Activated CD8-positive, alpha-beta memory T cell treated with anti-CD3 and anti-CD28 coated beads for 36 hours (primary cell): Measurements from ENCODE around the gene NTF4. TPM values are rescaled to one million over a fixed set of nuclear protein-coding genes. Genes with fewer than 3 reads are reported as not detected.

Experiments used
- CTCF ChIA-PET: fragments of 350-600 bp; sonication (Branson Sonifier 250); formaldehyde crosslinking; loops from one replicate; lab custom pipeline; 2021; ENCODE audit warnings: antibody characterized with exemption; lab: Charles Lee
- POLR2A ChIA-PET: fragments of 350-600 bp; sonication (Branson Sonifier 250); formaldehyde crosslinking; loops from one replicate; lab custom pipeline; 2021; ENCODE audit warnings: antibody characterized with exemption; lab: Charles Lee
- total RNA-seq, 2 experiments: library from RNA; stranded (reverse); gene quantifications; one replicate each; pipeline ENCODE4 v1.2.3, GENCODE V29; 2021

Gene NTF4, protein sequence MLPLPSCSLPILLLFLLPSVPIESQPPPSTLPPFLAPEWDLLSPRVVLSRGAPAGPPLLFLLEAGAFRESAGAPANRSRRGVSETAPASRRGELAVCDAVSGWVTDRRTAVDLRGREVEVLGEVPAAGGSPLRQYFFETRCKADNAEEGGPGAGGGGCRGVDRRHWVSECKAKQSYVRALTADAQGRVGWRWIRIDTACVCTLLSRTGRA
- total RNA-seq: not detected

DNA sequence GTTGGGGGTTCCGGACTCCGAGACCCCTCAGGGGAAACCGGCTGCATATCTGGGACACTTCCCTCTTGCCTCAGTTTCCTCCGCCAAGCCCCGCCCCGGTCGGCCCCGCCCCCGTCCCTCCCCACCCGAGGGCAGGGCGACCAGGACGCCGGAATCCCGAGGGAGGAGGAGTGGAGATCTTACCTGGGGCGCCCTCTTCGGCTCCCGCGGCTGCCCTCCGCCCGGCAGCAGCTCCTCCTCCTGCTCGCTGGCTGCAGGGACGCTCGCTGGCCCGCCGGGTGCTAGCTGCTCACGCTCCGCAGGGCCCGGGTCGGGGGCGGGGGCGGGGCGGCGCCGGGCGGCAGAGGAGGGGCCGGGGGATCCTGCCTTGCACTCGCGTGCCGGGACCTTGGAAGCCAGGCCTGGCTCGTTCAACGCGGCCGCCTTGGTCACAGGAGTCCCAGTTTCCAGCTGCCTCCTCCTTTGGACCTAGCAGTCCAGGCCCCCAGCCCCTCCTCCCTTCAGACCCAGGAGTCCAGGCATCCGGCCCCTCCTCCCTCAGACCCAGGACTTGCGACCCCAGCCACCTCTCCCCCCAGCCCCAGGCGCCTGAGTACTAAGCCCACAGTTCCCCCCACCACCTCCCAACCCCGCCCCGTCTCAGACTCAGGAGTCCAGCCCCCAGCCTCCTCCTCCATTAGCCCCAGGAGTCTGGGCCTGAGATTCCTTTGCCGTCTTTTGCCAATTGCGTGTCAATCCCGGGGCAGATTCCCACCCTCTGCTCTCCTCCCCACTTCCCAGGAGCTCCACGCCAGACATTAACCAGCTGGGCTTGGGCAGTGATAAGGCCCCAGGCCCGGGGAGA lies at the start of gene NTF4:
Gene NTF4 (minus strand): TSS at position 51 of the 844 bp plus-strand sequence. CDS start 2,821 bp downstream, outside the sequence.
- ChIA-PET CTCF (no interaction called here), POLR2A (no interaction called here)

- POLR2A ChIA-PET: interaction anchor here (0.6 to 1.2 kb wide), 4 partner anchors 13 to 30 kb away, joined by 3 to 5 read pairs (median 4); no protein-coding TSS in a partner anchor
- CTCF ChIA-PET: interaction anchor here (0.6 to 2.3 kb wide), 17 partner anchors 8 to 468 kb away, joined by 3 to 17 read pairs (median 4); partner anchors contain the start of genes CA11 and FTL
Observed at GRCh38 chr19:49113762-49114629, 49.4 kb upstream of the NTF4 start, which contains the start of gene LIN7B. LIN7B (plus strand) TSS chr19:49114370; CDS start chr19:49114405, 35 bp downstream.

DNA sequence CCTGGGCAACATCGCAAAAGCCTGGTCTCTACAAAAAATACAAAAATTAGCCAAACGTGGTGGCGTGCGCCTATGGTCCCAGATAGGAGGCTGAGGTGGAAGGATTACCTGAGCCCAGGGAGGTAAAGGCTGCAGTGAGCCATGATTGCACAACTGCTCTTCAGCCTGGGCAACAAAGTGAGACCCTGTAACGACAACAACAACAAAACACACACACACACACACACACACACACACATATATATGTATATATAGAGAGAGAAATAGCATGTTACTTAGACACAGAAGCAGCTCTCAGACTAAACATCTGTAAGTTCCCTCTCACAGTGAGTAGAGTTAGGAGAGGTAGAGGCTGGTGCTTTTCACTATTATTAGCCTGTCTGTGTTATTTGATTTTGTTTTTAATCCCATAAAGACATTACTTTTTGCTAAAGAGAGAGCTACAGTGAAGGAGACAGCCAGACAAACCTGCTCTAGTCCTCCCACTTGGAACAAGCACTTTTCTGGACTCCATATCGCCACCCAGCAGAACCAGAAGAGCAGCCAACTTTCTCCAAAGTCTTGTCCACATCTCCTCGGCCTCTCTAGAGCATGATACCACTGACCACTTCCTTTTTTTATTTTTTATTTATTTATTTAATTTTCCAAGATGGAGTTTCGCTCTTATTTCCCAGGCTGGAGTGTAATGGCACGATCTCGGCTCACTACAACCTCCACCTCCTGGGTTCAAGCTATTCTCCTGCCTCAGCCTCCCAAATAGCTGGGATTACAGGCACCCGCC lies 46.8 kb upstream of the NTF4 start:
- POLR2A ChIA-PET: interaction anchor here (0.8 kb wide), 1 partner anchor 37 kb away, joined by 3 read pairs; no protein-coding TSS in a partner anchor
- CTCF ChIA-PET: no interaction called here

DNA sequence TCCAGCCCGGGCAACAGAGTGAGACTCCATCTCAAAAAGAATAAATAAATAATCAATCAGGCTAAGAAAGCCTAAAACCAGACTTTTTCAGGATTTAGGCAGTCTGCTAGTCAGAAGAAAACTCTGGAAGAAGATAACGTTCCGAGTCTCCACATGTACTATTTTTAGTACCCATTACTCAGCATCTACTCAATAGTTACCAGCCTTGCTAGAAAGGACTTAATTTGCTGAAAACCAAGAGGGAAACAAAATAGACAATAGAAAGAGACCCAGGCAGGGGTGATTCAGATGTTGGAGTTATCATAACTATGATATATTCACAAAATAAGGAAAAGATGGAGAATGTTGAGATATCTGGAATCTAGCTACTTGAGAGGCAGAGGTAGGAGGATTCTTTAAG lies 45.9 kb upstream of the NTF4 start:
- POLR2A ChIA-PET: interaction anchor here (0.8 kb wide), 1 partner anchor 37 kb away, joined by 3 read pairs; no protein-coding TSS in a partner anchor
- CTCF ChIA-PET: interaction anchor here (0.6 to 0.7 kb wide), 2 partner anchors 20 to 1093 kb away, joined by 3 to 4 read pairs; no protein-coding TSS in a partner anchor

DNA sequence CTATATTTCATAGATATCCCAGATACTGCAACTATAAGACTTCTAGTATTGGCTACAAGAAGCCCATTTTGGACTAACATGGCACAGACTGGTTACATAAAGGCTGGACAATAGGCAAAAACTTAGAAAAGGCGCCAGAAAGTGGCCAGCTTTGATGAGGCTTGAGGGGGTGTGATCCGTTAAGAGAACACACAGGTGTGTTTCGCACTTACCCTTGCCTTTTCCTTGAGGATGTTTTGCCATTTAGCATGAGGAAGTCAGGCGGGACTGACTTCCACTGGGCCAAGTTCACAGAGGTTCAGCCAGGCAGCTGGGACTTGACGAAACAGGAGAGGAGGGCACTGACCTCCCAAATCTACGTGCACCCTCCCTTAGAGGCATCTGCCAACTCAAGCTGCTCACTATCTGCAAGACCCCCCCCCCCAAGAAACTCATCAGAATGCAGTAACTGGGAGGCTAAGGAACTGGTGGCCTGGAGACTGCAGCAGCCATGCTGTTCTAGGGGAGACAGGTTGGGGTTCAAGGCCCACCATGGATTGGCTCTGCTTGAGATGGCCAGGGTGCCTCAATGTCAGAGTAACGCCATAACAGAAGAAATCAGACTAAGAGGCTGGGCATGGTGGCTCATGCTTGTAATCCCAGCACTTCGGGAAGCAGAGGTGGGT lies 45.1 kb upstream of the NTF4 start:
- ChIA-PET CTCF (interaction anchor here (0.5 to 1.5 kb wide), 3 partner anchors 12 to 743 kb away, joined by 3 to 5 read pairs (median 4); no protein-coding TSS in a partner anchor), POLR2A (no interaction called here)

DNA sequence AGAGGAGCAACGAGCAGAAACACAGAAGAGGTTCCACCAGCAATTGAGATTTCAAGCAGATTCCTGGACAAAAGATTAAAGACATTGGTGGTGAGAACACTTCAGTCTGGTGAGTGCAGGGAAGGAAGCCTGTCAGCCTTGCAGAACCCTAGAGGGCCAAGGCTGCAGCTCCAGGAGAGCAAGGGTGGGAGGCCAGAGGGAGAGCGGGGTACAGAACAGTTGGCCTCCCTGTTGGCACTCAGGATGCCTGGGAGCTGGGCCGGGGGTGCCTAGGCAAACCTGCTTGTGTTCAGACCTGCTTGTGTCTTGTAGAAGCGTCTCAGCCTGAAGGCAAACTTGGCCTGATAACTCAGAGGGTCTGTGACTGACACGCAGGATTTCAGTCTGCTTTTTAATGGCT lies 44.4 kb upstream of the NTF4 start:
- CTCF ChIA-PET: interaction anchor here (1.0 to 1.5 kb wide), 2 partner anchors 11 to 14 kb away, joined by 3 to 5 read pairs; no protein-coding TSS in a partner anchor
- POLR2A ChIA-PET: no interaction called here

DNA sequence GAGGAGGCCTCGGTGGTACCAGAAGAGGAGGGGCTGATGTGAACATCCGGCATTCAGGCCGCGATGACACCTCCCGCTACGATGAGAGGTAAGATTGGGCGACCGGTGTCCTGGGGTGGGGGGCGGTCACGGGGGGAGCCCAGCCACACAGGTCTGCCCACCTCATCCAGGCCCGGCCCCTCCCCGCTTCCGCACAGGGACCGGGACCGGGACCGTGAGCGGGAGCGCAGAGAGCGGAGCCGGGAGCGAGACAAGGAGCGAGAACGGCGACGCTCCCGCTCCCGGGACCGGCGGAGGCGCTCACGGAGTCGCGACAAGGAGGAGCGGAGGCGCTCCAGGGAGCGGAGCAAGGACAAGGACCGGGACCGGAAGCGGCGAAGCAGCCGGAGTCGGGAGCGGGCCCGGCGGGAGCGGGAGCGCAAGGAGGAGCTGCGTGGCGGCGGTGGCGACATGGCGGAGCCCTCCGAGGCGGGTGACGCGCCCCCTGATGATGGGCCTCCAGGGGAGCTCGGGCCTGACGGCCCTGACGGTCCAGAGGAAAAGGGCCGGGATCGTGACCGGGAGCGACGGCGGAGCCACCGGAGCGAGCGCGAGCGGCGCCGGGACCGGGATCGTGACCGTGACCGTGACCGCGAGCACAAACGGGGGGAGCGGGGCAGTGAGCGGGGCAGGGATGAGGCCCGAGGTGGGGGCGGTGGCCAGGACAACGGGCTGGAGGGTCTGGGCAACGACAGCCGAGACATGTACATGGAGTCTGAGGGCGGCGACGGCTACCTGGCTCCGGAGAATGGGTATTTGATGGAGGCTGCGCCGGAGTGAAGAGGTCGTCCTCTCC lies 43.2 kb upstream of the NTF4 start:
- ChIA-PET CTCF (interaction anchor here (1.5 kb wide), 1 partner anchor 10 kb away, joined by 5 read pairs; no protein-coding TSS in a partner anchor), POLR2A (no interaction called here)

DNA sequence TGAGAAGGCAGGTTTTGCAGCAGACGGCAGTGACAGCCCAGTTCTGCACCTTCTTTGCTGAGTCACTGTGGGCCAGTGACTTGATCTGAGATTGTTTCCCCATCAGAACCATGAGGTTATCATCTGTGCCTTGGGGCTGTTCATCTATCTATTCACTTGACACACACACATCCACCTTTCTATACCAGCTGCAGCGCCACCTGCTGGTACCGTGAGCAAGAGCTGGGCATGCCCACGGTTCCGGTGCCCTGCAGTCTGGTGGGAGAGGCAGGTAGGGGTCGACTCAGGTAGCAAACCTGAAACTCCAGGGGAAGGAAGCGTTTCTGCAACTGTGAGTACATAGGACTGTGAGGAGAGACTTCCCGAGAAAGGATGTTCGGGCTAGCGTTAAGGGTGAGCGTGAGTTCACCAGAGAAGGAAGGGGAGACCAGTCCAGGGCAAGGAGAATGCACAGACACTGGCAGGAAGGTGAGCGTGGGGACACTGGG lies 42.1 kb upstream of the NTF4 start:
- ChIA-PET POLR2A (no interaction called here), CTCF (interaction anchor here (0.6 to 2.5 kb wide), 8 partner anchors 8 to 114 kb away, joined by 3 to 10 read pairs (median 4); partner anchors contain the start of genes GYS1 and LIN7B)

DNA sequence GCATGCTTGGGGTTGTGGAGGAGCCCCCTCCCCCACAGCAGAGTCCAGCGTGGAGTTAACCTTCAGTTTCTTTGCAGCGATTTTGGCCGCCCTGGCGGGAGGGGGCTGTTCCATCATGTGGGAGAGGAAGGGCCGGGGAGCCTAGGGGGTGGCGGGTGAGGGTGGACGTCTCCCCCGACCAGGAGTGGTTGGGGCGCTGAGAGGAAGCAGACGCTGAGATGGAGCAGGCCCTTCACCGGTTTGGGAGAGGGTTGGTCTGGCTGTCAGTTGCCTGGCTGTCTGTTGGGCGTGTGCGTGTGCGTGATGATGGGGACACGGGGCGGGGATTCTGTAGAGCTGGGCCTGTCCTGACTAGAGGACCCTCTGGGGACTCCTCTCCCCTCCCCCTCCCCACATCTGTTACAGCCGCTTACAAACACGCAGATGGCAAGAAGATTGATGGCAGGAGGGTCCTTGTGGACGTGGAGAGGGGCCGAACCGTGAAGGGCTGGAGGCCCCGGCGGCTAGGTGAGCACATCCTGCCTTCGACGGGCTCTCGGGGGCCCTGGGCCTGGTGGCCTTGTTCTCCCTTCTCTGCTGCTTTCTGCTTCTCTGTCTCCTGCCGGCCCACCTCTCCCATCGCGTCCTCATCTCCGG lies 39.7 kb upstream of the NTF4 start:
- CTCF ChIA-PET: interaction anchor here (1.0 to 2.5 kb wide), 3 partner anchors 10 to 95 kb away, joined by 3 to 10 read pairs (median 4); partner anchors contain the start of gene LIN7B
- POLR2A ChIA-PET: interaction anchor here (0.6 kb wide), 1 partner anchor 22 kb away, joined by 8 read pairs; no protein-coding TSS in a partner anchor

DNA sequence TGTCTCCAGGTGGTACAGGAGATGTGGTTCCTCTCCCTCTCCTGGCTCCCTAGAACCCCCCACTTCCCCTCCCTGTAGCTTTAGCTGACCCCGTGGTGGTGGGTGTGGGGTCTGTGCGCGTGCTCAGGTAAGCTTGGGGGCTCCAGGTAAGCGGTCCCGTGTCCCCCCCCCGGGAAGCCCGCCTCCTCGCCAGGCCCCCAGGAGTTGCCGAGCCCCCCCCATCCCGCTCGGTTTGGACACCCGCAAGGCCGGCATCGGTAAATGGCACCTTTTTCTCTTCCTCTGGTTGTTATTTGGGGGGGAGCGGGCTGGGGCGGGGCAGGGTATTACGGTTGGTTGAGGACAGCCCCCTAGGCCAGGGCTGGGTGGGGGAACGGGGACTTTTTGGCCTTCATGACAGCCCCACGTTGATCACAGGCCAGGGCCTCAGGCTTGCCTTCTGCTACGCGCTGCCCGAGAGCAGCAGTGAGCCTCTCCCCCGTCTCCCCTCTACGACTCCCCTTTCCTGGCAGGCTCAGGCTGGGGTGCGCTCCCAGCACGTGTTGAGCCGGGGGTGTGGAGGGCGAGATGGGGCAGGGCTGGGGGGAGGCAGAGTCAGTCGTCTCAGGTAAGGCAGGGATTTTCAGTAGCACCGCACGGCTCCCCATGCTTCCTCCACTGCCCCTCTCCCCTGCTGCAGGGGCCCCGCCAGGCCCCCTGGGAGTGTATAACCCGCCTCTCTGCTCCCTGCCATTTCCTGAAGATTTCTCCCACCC lies 38.9 kb upstream of the NTF4 start:
- ChIA-PET CTCF (interaction anchor here (1.2 kb wide), 1 partner anchor 10 kb away, joined by 3 read pairs; the partner anchor contains the start of gene LIN7B), POLR2A (no interaction called here)

DNA sequence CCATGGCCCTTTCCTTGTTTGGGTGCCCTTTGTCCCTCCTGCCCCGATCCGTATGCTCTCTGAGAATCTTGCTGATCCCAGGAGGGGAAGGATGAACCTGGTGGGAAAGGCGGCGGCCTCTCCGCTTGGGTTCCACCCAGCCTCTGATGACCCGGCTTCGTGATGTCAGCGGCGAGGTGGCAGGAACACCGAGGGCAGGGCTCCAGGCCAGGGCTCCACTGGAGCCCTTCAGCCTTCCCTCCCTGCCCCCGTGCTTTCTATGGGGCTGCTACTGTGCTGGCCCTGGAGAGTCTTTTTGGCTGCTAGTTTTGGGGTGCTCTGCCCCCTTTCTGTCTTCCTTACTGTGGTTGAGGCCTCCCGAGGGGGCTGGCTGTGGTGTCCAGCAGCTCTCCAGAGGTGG lies 37.7 kb upstream of the NTF4 start:
- POLR2A ChIA-PET: no interaction called here
- CTCF ChIA-PET: interaction anchor here (0.5 kb wide), 1 partner anchor 16 kb away, joined by 3 read pairs; no protein-coding TSS in a partner anchor

DNA sequence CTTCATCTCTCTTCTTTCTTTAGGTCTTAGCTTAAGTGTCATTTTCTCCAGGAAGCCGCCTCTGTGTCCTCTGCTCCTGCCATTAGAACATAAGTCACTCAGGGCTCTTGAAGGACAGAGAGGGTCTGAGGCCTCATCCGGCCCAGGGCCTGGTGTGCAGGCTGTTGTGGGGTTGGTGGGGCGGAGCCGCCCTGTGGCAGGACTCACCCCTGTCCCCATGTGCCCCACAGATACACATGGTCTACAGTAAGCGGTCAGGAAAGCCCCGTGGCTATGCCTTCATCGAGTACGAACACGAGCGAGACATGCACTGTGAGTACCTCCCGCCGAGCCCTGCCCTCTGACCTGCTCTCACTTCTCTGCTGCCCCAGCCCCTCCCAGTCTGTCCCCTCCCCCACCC lies 36.5 kb upstream of the NTF4 start:
- ChIA-PET POLR2A (no interaction called here), CTCF (interaction anchor here (0.7 to 0.8 kb wide), 2 partner anchors 13 to 557 kb away, joined by 3 read pairs; partner anchors contain the start of gene LIN7B)

GRCh38 chr19:49098795-49099194 lies 34.2 kb upstream of the NTF4 start:
- CTCF ChIA-PET: interaction anchor here (0.5 to 3.1 kb wide), 11 partner anchors 8 to 491 kb away, joined by 3 to 38 read pairs (median 7); partner anchors contain the start of gene LIN7B
- POLR2A ChIA-PET: no interaction called here

DNA sequence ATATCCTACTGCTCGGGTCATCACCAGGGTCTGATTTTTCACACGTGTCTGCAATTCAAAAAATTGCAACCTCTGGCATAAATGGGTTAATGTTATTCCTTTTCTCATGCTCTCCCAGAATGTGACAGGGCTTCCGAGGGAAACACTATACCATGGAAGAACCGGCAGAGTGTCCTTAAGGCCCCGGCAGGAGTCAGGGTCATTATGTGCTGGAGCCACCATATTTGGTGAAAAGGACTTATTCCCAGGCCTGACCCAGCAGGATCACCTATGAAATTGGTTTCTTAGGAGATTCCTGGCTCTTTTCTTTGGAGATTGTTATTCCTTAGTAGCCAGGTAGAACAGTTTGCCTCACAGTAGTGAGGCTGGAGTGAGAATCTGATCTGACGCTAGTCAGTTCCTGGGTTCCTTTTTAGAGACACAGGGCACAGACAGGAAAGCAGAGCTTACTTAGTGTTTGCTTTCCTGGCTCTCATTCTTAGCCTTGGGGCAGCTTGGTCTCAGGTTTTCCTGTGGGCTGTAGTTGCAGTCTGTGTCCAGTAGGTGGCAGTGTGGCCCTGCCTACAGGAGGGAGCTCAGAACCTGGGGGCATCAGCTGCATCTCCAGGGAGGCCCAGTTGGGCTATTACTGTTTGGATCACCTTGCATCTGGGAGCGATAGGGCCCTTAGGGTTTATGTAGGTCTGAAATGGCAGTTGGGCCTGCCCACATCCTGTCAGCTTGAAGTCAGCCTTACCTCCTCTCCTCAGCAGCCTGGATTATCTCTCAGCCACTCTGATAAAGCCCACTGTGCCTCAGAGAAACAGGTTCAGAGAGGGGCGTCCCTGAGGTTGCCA lies 33.1 kb upstream of the NTF4 start:
- ChIA-PET POLR2A (interaction anchor here (0.6 kb wide), 1 partner anchor 47 kb away, joined by 4 read pairs; no protein-coding TSS in a partner anchor), CTCF (interaction anchor here (0.5 to 3.1 kb wide), 24 partner anchors 9 to 1312 kb away, joined by 3 to 38 read pairs (median 4); partner anchors contain the start of gene LIN7B)
